GM12874 (cell line): ENCODE results near the gene CPT1B.

ENCODE experiments used
- CTCF ChIP-seq: IDR thresholded peaks from 2 replicates; pipeline ENCODE4 v1.5.1; 2011; ENCODE audit warnings: low read depth, mild to moderate bottlenecking, control low read depth, low read length, moderate library complexity; ENCODE audit not compliant: insufficient read depth

The CPT1B gene

GRCh38 chr22:50581031-50581949 is 3.1 kb upstream of the CPT1B start:
- TF ChIP-seq CTCF, result no peak

GRCh38 chr22:50579752-50580151 is 1.5 kb upstream of the CPT1B start:
- no peak for TF ChIP-seq CTCF

- no peak for TF ChIP-seq CTCF
Observed at GRCh38 chr22:50578776-50579310, 616 bp upstream of the CPT1B start.

- no peak for TF ChIP-seq CTCF
Observed at GRCh38 chr22:50577697-50577986, 585 bp downstream of the CPT1B start.

- TF ChIP-seq CTCF, result no peak
Observed at GRCh38 chr22:50576806-50577696, 1.2 kb downstream of the CPT1B start.

GRCh38 chr22:50576070-50576469 is 2.2 kb downstream of the CPT1B start:
- TF ChIP-seq CTCF, result no peak

GRCh38 chr22:50575426-50575941 is 2.7 kb downstream of the CPT1B start:
- no peak for TF ChIP-seq CTCF
